CD4-positive, alpha-beta memory T cell (primary cell): ENCODE results near the gene ASPHD2. TPM values are rescaled to one million over a fixed set of nuclear protein-coding genes. Genes with fewer than 3 reads are reported as not detected.

Experiments
- CTCF ChIA-PET: fragments of 350-600 bp; sonication (Branson Sonifier 250); formaldehyde crosslinking; loops from one replicate; lab custom pipeline; 2021; ENCODE audit warnings: inconsistent platforms; ENCODE audit not compliant: partially characterized antibody; lab: Charles Lee
- POLR2A ChIA-PET: fragments of 350-600 bp; sonication (Branson Sonifier 250); formaldehyde crosslinking; loops from one replicate; lab custom pipeline; 2021; ENCODE audit not compliant: partially characterized antibody; lab: Charles Lee
- DNase-seq, 5 donors: peaks; one replicate each; pipeline versions ENCODE4 v3.0.0 to v3.0.0-alpha.2; 2020 to 2022; ENCODE audit warnings: mixed read lengths in 1 of 5
- H3K27ac ChIP-seq: one replicate; pipeline ENCODE4 v1.7.0; 2013; ENCODE audit warnings: low read depth, low read length
- H3K27me3 ChIP-seq: 2 replicates; pipeline ENCODE4 v1.7.0; 2013; ENCODE audit warnings: mild to moderate bottlenecking, low read length, moderate library complexity; ENCODE audit not compliant: insufficient read depth
- H3K36me3 ChIP-seq: 2 replicates; pipeline ENCODE4 v1.7.0; 2013; ENCODE audit warnings: mild to moderate bottlenecking, low read length, moderate library complexity; ENCODE audit not compliant: insufficient read depth
- H3K4me1 ChIP-seq: 2 replicates; pipeline ENCODE4 v1.7.0; 2013; ENCODE audit warnings: mild to moderate bottlenecking, low read length, moderate library complexity; ENCODE audit not compliant: insufficient read depth
- H3K4me3 ChIP-seq, 2 donors: one replicate each; pipeline ENCODE4 v1.7.0; 2013; ENCODE audit warnings: low read length in 2 of 2, mild to moderate bottlenecking in 1 of 2
- H3K9me3 ChIP-seq, 2 donors: one replicate each; pipeline ENCODE4 v1.7.0; 2013; ENCODE audit warnings: low read length in 2 of 2, control low read depth in 1 of 2; ENCODE audit not compliant: control insufficient read depth in 1 of 2
- H3K27ac Mint-ChIP-seq, 7 donors: one replicate each; pipeline ENCODE4 v1.8.0; 2020 to 2021; ENCODE audit warnings: mixed read lengths in 7 of 7, mild to moderate bottlenecking in 6 of 7, inconsistent platforms in 3 of 7, moderate library complexity in 3 of 7
- H3K27me3 Mint-ChIP-seq, 2 donors: one replicate each; pipeline ENCODE4 v1.8.0; 2020 to 2021; ENCODE audit warnings: mixed read lengths in 2 of 2
- H3K36me3 Mint-ChIP-seq, 2 donors: one replicate each; pipeline ENCODE4 v1.8.0; 2020 to 2021; ENCODE audit warnings: mixed read lengths in 2 of 2, inconsistent platforms in 1 of 2, mild to moderate bottlenecking in 1 of 2
- H3K4me1 Mint-ChIP-seq, 4 donors: one replicate each; pipeline ENCODE4 v1.8.0; 2020 to 2021; ENCODE audit warnings: mixed read lengths in 4 of 4, mild to moderate bottlenecking in 1 of 4
- H3K4me3 Mint-ChIP-seq, 8 donors: one replicate each; pipeline ENCODE4 v1.8.0; 2020 to 2021; ENCODE audit warnings: mixed read lengths in 8 of 8, mild to moderate bottlenecking in 7 of 8, moderate library complexity in 6 of 8, inconsistent platforms in 3 of 8
- H3K9me3 Mint-ChIP-seq, 8 donors: one replicate each; pipeline ENCODE4 v1.8.0; 2020 to 2021; ENCODE audit warnings: mixed read lengths in 8 of 8, mild to moderate bottlenecking in 5 of 8, inconsistent platforms in 3 of 8, moderate library complexity in 1 of 8
- intact Hi-C: fragments of 100-400 bp; cut with micrococcal nuclease; formaldehyde crosslinking; loops from one replicate; pipeline ENCODE4 v1.15.1; 2023
- polyA plus RNA-seq, 2 donors: library from polyadenylated mRNA; unstranded; fragments of 300-500 nt; fragmentation: Illumina TruSeq; gene quantifications; one replicate each; pipeline ENCODE4 v1.2.3, GENCODE V29; 2021
- total RNA-seq, 2 experiments: library from RNA; stranded (reverse); gene quantifications; one replicate each; pipeline ENCODE4 v1.2.3, GENCODE V29; 2021

The ASPHD2 gene
- total and polyA plus RNA-seq, 4 experiments from 2014 or later: 2.8 to 4.1 (median 4.0) TPM

DNA sequence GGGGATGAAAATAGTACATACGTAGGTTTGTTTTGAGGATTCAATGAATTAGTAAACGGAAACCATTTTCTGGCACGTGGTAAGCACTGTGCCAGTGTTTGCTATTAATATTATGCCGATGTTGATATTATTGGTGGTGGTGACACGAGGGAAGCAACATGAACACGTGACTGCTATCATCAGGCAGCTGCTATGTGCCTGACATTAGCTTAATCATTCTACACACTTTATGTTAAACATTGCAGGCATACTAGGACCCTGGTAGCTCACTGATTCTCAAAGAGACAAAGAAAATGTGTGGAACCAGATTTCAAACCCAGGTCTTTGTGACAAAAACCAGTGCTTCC, 55.3 kb downstream of the ASPHD2 start:
- H3K4me1 ChIP-seq: peaks cover 64% of the 10 kb centered on the region
- H3K9me3 ChIP-seq: no peaks in the 10 kb centered on the region
- Mint-ChIP-seq H3K27ac (peak overlapping the region; percentile 93 to 99 (median 98)), H3K36me3 (peaks cover 24 to 53% of the 10 kb centered on the region in 2 donors), H3K4me1 (peaks cover 48 to 73% (median 60%) of the 10 kb centered on the region in 4 donors), H3K27me3 (no peaks in the 10 kb centered on the region), H3K9me3 (peaks cover 0 to 3% (median 0%) of the 10 kb centered on the region in 8 donors), H3K4me3 (peak overlapping the region; percentile 89 to 98 (median 92))
- peak overlapping the region; percentile 95 for H3K27ac ChIP-seq
- H3K27me3 ChIP-seq: no peaks in the 10 kb centered on the region
- intact Hi-C loops: no loop called here
- peak in 4 of 5 donors; percentile 39 to 66 (median 46) for DNase-seq
- POLR2A ChIA-PET: interaction anchor here (1.0 to 6.4 kb wide), 20 partner anchors 8 to 207 kb away, joined by 3 to 68 read pairs (median 6); partner anchors contain the start of genes ASPHD2, MIAT, TFIP11 and TPST2
- H3K4me3 ChIP-seq: peak overlapping the region; percentile 51 to 92
- CTCF ChIA-PET: interaction anchor here (0.9 to 4.1 kb wide), 4 partner anchors 18 to 182 kb away, joined by 3 to 17 read pairs (median 6); no protein-coding TSS in a partner anchor
- peaks cover 17% of the 10 kb centered on the region for H3K36me3 ChIP-seq

GRCh38 chr22:26485013-26485412, 56.0 kb downstream of the ASPHD2 start:
- Histone ChIP-seq H3K4me1 (peaks cover 57% of the 10 kb centered on the region), H3K27ac (no peak overlapping the region), H3K27me3 (no peaks in the 10 kb centered on the region), H3K36me3 (peaks cover 24% of the 10 kb centered on the region), H3K9me3 (no peaks in the 10 kb centered on the region), H3K4me3 (no peak overlapping the region)
- Mint-ChIP-seq H3K9me3 (peaks cover 0 to 3% (median 0%) of the 10 kb centered on the region in 8 donors), H3K4me3 (peak overlapping the region; percentile 28 to 92 (median 56)), H3K27ac (peak overlapping the region; percentile 26 to 97 (median 88)), H3K36me3 (peaks cover 30 to 53% of the 10 kb centered on the region in 2 donors), H3K27me3 (no peaks in the 10 kb centered on the region), H3K4me1 (peaks cover 41 to 66% (median 53%) of the 10 kb centered on the region in 4 donors)
- no peak for DNase-seq
- intact Hi-C loops: no loop called here
- POLR2A ChIA-PET: interaction anchor here (1.0 to 6.4 kb wide), 9 partner anchors 7 to 206 kb away, joined by 3 to 68 read pairs (median 25); partner anchors contain the start of genes ASPHD2 and TFIP11
- CTCF ChIA-PET: interaction anchor here (0.9 to 4.1 kb wide), 4 partner anchors 17 to 181 kb away, joined by 3 to 17 read pairs (median 6); no protein-coding TSS in a partner anchor

GRCh38 chr22:26485806-26486390, 56.8 kb downstream of the ASPHD2 start:
- Histone ChIP-seq H3K4me3 (no peak overlapping the region), H3K27me3 (no peaks in the 10 kb centered on the region), H3K4me1 (peaks cover 48% of the 10 kb centered on the region), H3K36me3 (peaks cover 32% of the 10 kb centered on the region), H3K27ac (no peak overlapping the region), H3K9me3 (no peaks in the 10 kb centered on the region)
- CTCF ChIA-PET: interaction anchor here (1.8 to 2.4 kb wide), 2 partner anchors 16 to 119 kb away, joined by 4 to 8 read pairs; no protein-coding TSS in a partner anchor
- intact Hi-C loops: no loop called here
- DNase-seq: no peak
- POLR2A ChIA-PET: interaction anchor here (4.4 to 6.4 kb wide), 2 partner anchors 28 to 186 kb away, joined by 65 to 68 read pairs; partner anchors contain the start of gene TFIP11
- H3K27ac Mint-ChIP-seq: peak overlapping the region; percentile 26 to 97 (median 88)
- H3K27me3 Mint-ChIP-seq: no peaks in the 10 kb centered on the region
- peaks cover 38 to 57% (median 46%) of the 10 kb centered on the region in 4 donors for H3K4me1 Mint-ChIP-seq
- peaks cover 0 to 3% (median 0%) of the 10 kb centered on the region in 8 donors for H3K9me3 Mint-ChIP-seq
- peaks cover 32 to 60% of the 10 kb centered on the region in 2 donors for H3K36me3 Mint-ChIP-seq
- peak overlapping the region in 5 of 8 donors; percentile 13 to 78 (median 28) for H3K4me3 Mint-ChIP-seq

DNA sequence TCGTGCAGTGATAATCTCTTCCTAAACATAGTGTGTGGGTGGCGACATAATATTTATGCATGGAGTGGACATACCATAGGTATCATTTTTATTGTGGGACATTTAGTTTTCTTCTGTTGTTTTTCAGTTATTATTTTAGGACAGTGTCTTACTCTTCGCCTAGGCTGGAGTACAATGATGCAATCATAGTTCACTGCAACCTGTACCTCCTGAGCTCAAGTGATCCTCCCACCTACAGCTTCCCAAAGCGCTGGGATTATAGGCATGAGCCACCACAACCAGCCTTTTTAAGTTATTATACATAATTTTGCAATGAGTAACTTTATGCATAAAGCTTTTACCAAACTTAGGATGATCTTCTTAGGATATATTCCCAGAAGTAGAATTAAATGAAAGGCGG, 57.3 kb downstream of the ASPHD2 start:
- H3K4me3 ChIP-seq: no peak overlapping the region
- ChIA-PET CTCF (no interaction called here), POLR2A (interaction anchor here (6.4 kb wide), 1 partner anchor 28 kb away, joined by 68 read pairs; the partner anchor contains the start of gene TFIP11)
- peaks cover 31 to 60% of the 10 kb centered on the region in 2 donors for H3K36me3 Mint-ChIP-seq
- no peaks in the 10 kb centered on the region for H3K27me3 Mint-ChIP-seq
- H3K9me3 Mint-ChIP-seq: peaks cover 0 to 3% (median 0%) of the 10 kb centered on the region in 8 donors
- H3K36me3 ChIP-seq: peaks cover 37% of the 10 kb centered on the region
- H3K9me3 ChIP-seq: no peaks in the 10 kb centered on the region
- no peaks in the 10 kb centered on the region for H3K27me3 ChIP-seq
- H3K4me1 Mint-ChIP-seq: peaks cover 34 to 52% (median 41%) of the 10 kb centered on the region in 4 donors
- intact Hi-C loops: no loop called here
- no peak overlapping the region for H3K27ac ChIP-seq
- peak overlapping the region in 3 of 8 donors; percentile 42 to 61 (median 51) for H3K4me3 Mint-ChIP-seq
- peaks cover 43% of the 10 kb centered on the region for H3K4me1 ChIP-seq
- H3K27ac Mint-ChIP-seq: peak overlapping the region in 5 of 7 donors; percentile 2 to 93 (median 88)
- DNase-seq: no peak

- Histone ChIP-seq H3K27me3 (no peaks in the 10 kb centered on the region), H3K4me3 (no peak overlapping the region), H3K36me3 (peaks cover 52% of the 10 kb centered on the region), H3K27ac (no peak overlapping the region), H3K4me1 (peaks cover 27% of the 10 kb centered on the region), H3K9me3 (no peaks in the 10 kb centered on the region)
- H3K4me3 Mint-ChIP-seq: no peak overlapping the region
- peak overlapping the region in 5 of 7 donors; percentile 37 to 65 (median 42) for H3K27ac Mint-ChIP-seq
- H3K4me1 Mint-ChIP-seq: peaks cover 21 to 36% (median 27%) of the 10 kb centered on the region in 4 donors
- peaks cover 0 to 3% (median 0%) of the 10 kb centered on the region in 8 donors for H3K9me3 Mint-ChIP-seq
- ChIA-PET CTCF (no interaction called here), POLR2A (no interaction called here)
- DNase-seq: no peak
- peaks cover 38 to 66% of the 10 kb centered on the region in 2 donors for H3K36me3 Mint-ChIP-seq
- intact Hi-C loops: no loop called here
- no peaks in the 10 kb centered on the region for H3K27me3 Mint-ChIP-seq
Observed at GRCh38 chr22:26487996-26488395, 58.9 kb downstream of the ASPHD2 start.

DNA sequence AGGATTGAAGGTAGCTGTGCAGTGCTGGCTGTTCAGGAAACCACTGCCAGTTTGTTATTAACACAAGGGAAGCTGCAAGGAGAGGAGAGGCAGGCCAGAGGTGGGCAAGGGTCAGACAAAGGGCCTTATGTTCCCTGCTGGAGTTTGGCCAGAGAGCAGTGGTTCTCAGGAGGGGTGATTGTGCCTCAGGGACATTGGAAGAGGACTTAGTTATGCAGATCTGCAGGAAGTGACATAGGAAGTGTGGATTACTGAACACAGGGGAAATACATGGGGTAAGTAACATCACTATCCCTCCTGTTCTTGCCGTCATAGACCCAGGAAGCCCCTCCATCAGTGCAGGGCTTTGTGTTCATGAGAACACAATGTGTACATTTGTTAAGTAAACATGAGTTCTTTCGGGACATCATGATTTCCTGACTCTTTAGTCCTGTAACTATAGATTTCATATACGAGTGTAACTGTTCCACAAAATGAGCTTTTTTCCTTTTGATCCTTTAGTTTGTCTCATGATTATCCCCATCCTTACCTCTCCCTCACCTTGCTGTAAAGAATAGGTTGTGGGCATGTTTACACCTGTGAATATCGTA, 60.5 kb downstream of the ASPHD2 start:
- CTCF ChIA-PET: no interaction called here
- H3K27ac ChIP-seq: no peak overlapping the region
- H3K9me3 ChIP-seq: no peaks in the 10 kb centered on the region
- peak overlapping the region in 3 of 7 donors; percentile 67 to 80 (median 67) for H3K27ac Mint-ChIP-seq
- H3K4me3 Mint-ChIP-seq: no peak overlapping the region
- no peaks in the 10 kb centered on the region for H3K27me3 Mint-ChIP-seq
- POLR2A ChIA-PET: interaction anchor here (0.6 to 1.1 kb wide), 2 partner anchors 11 to 152 kb away, joined by 3 read pairs; no protein-coding TSS in a partner anchor
- H3K4me1 ChIP-seq: peaks cover 19% of the 10 kb centered on the region
- no peaks in the 10 kb centered on the region for H3K27me3 ChIP-seq
- H3K4me1 Mint-ChIP-seq: peaks cover 15 to 20% (median 17%) of the 10 kb centered on the region in 4 donors
- no peak overlapping the region for H3K4me3 ChIP-seq
- no peak for DNase-seq
- peaks cover 66% of the 10 kb centered on the region for H3K36me3 ChIP-seq
- H3K36me3 Mint-ChIP-seq: peaks cover 44 to 72% of the 10 kb centered on the region in 2 donors
- intact Hi-C loops: no loop called here
- no peaks in the 10 kb centered on the region for H3K9me3 Mint-ChIP-seq
